Peyer's patch (tissue), 4 donors: ENCODE results near the gene ABHD17B. TPM values are rescaled to one million over a fixed set of nuclear protein-coding genes. Genes with fewer than 3 reads are reported as not detected.

Source experiments
- DNase-seq, 3 donors: peaks; one replicate each; pipeline ENCODE4 v3.0.0-alpha.2; 2017 to 2019
- H3K27ac ChIP-seq, 4 donors: fragments of 200-600 bp; sonication (generic); one replicate each; pipeline ENCODE4 v1.5.1; 2016 to 2019
- H3K27me3 ChIP-seq, 2 donors: fragments of 200-600 bp; sonication (generic); one replicate each; pipeline ENCODE4 v1.5.1; 2019
- H3K36me3 ChIP-seq, 3 donors: fragments of 200-600 bp; sonication (generic); one replicate each; pipeline ENCODE4 v1.5.1; 2016 to 2019
- H3K4me1 ChIP-seq, 4 donors: fragments of 200-600 bp; sonication (generic); one replicate each; pipeline ENCODE4 v1.5.1; 2016 to 2019
- H3K4me3 ChIP-seq, 4 donors: fragments of 200-600 bp; sonication (generic); 1 replicate in 3 of 4; 2 replicates in 1 of 4; pipeline ENCODE4 v1.5.1; 2016 to 2019; ENCODE audit warnings: mild to moderate bottlenecking in 1 of 4
- H3K9me3 ChIP-seq, 4 donors: fragments of 200-600 bp; sonication (generic); one replicate each; pipeline ENCODE4 v1.5.1; 2016 to 2019; ENCODE audit warnings: mild to moderate bottlenecking in 1 of 4
- POLR2A ChIP-seq, 2 donors: fragments of 450-650 bp; IDR thresholded peaks; one replicate each; pipeline ENCODE4 v1.5.1; 2017; ENCODE audit warnings: antibody characterized with exemption in 2 of 2, mild to moderate bottlenecking in 2 of 2, moderate library complexity in 2 of 2
- total RNA-seq, 4 donors: library from RNA; depleted of rRNA; stranded (reverse); fragments of >200 nt; gene quantifications; one replicate each; pipeline ENCODE4 v1.1.0, GENCODE V29; 2016
- TF ChIP-seq, protein P1 (sequence below), 6 experiments: fragments of 450-650 bp in 4 of 6; fragments of 200-600 bp in 2 of 6; sonication (generic) in 1 of 6; IDR thresholded peaks; one replicate each; pipeline ENCODE4 v1.5.1; 2017 to 2019; ENCODE audit warnings: antibody characterized with exemption in 6 of 6, mild to moderate bottlenecking in 3 of 6, moderate library complexity in 1 of 6

Gene ABHD17B
- total RNA-seq, 4 donors from 2014 or later, result 23.9 to 39.1 (median 34.0) TPM

DNA sequence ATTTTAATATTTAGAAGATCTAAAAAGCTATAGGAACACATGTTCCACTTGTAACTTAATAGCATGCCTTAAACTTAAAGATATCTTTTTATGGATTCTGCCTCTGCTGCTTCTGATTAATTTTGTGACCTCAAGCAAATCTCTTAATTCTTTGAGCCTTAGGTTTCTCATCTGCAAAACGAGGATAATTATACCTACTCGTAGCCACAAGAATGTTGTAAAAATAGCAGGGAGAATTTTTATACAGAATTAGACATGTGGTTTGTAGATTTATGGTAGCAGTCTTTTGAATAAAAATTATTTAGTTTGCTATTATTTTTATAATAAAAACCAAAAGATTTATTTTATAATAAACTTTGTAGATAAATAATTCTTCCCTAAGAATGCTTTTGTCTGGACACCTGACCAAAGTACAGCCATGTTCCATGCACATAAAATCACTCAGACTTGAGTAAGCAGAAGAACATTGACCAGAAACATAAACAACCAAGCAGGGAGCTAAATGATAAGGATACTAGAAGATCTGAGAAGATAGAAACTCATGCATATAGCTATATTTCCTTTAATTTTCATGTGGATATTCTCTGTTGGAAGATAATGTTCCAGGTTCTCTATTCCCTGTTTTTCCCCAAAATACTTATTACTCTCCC is 18.9 kb upstream of the ABHD17B start:
- Histone ChIP-seq H3K27me3 (no peaks in the 10 kb centered on the region), H3K27ac (no peak overlapping the region), H3K36me3 (no peaks in the 10 kb centered on the region), H3K9me3 (no peaks in the 10 kb centered on the region), H3K4me1 (no peaks in the 10 kb centered on the region), H3K4me3 (no peak overlapping the region)
- TF ChIP-seq POLR2A (IDR thresholded peaks at IDR 0.05), result no peak
- TF ChIP-seq, protein P1, sequence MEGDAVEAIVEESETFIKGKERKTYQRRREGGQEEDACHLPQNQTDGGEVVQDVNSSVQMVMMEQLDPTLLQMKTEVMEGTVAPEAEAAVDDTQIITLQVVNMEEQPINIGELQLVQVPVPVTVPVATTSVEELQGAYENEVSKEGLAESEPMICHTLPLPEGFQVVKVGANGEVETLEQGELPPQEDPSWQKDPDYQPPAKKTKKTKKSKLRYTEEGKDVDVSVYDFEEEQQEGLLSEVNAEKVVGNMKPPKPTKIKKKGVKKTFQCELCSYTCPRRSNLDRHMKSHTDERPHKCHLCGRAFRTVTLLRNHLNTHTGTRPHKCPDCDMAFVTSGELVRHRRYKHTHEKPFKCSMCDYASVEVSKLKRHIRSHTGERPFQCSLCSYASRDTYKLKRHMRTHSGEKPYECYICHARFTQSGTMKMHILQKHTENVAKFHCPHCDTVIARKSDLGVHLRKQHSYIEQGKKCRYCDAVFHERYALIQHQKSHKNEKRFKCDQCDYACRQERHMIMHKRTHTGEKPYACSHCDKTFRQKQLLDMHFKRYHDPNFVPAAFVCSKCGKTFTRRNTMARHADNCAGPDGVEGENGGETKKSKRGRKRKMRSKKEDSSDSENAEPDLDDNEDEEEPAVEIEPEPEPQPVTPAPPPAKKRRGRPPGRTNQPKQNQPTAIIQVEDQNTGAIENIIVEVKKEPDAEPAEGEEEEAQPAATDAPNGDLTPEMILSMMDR (IDR thresholded peaks at IDR 0.05), result no peak
- no peak for DNase-seq

DNA sequence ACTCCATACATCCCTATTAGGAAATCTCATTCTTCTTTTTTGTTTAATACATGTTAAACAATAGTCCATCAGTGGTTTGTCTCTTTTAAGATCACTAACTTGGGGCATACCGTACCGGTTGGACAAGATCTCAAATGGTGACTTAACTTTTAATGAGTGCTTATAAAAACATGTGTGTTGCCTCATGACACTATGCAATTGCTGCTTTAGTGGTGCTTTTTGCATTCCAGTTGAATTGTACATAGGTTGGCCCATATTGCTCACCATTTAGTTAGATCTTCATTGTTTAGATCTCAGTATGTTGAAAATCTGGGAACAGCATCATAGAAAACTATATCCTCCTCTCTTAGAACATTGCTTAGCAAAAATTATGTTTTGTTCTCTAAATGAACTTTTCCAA is 18.2 kb upstream of the ABHD17B start:
- TF ChIP-seq, protein P1 (IDR thresholded peaks at IDR 0.05), result no peak
- TF ChIP-seq POLR2A (IDR thresholded peaks at IDR 0.05), result no peak
- Histone ChIP-seq H3K4me1 (no peaks in the 10 kb centered on the region), H3K9me3 (no peaks in the 10 kb centered on the region), H3K36me3 (no peaks in the 10 kb centered on the region), H3K27me3 (no peaks in the 10 kb centered on the region), H3K27ac (no peak overlapping the region), H3K4me3 (no peak overlapping the region)
- no peak for DNase-seq

- no peaks in the 10 kb centered on the region for H3K4me1 ChIP-seq
- H3K9me3 ChIP-seq, result no peaks in the 10 kb centered on the region
- TF ChIP-seq, protein P1 (IDR thresholded peaks at IDR 0.05), result no peak
- no peak for TF ChIP-seq POLR2A (IDR thresholded peaks at IDR 0.05)
- H3K27me3 ChIP-seq, result no peaks in the 10 kb centered on the region
- no peak overlapping the region for H3K27ac ChIP-seq
- H3K4me3 ChIP-seq, result no peak overlapping the region
- no peaks in the 10 kb centered on the region for H3K36me3 ChIP-seq
- no peak for DNase-seq
Observed at GRCh38 chr9:71928806-71929205, 17.8 kb upstream of the ABHD17B start.

DNA sequence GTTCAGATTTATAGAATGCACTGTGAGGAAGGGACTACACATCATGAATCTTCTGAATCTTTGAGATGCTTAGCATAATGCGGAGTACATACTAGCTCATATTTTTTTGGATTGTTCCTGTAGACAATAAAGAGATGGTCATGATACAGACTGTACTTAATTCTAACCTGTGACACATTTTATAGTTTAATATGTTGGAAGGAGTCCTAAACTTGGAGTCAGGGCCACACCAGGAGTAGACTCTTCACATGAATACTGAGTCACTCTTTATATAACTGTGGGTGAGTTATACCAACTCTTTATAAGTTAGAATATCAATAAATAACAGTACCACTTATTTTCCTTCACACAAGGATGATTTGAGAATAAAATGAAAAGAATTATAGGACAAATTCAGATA is 17.4 kb upstream of the ABHD17B start:
- H3K4me1 ChIP-seq, result no peaks in the 10 kb centered on the region
- DNase-seq, result no peak
- no peak overlapping the region for H3K4me3 ChIP-seq
- no peaks in the 10 kb centered on the region for H3K36me3 ChIP-seq
- no peaks in the 10 kb centered on the region for H3K9me3 ChIP-seq
- TF ChIP-seq POLR2A (IDR thresholded peaks at IDR 0.05), result no peak
- TF ChIP-seq, protein P1 (IDR thresholded peaks at IDR 0.05), result no peak
- no peaks in the 10 kb centered on the region for H3K27me3 ChIP-seq
- H3K27ac ChIP-seq, result no peak overlapping the region

DNA sequence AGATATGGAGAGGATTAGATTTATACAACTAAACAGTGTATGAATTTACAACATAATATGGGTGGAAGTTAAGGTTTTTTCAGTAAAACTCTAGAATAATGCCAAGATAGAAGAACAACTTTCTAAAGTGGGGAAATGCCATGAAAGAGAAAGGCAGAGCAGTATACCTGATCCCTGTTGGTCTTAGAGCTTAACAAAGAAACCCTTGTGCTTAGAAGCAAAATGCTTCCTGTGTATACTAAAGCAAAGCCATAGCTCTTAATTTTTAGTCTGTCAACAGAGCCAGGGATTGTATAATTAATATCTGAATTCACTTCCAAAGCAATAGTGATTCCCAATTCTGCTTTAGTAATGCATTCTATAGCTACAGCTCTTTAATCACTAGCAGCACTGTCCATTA is 14.8 kb upstream of the ABHD17B start:
- no peaks in the 10 kb centered on the region for H3K36me3 ChIP-seq
- no peaks in the 10 kb centered on the region for H3K4me1 ChIP-seq
- no peaks in the 10 kb centered on the region for H3K27me3 ChIP-seq
- H3K4me3 ChIP-seq, result no peak overlapping the region
- H3K27ac ChIP-seq, result no peak overlapping the region
- no peak for TF ChIP-seq POLR2A (IDR thresholded peaks at IDR 0.05)
- TF ChIP-seq, protein P1 (IDR thresholded peaks at IDR 0.05), result no peak
- DNase-seq, result no peak
- H3K9me3 ChIP-seq, result no peaks in the 10 kb centered on the region

DNA sequence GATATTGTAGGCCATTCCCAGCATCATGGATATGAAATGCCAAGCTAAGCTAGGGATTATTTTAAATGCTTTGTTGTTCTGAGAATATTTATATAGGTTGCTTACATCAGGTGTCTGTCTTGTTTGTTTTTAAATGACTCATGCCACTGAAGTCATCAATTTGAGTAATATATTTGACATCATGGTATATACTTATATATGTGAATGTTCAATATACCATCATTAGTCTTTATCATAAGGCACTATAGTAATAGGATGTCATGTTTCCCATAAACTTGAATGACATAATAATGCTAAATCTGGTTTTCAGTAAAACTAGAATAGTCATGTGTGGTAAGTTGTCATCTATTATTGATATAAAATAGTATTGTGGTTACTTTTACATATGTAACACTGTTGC is 13.6 kb upstream of the ABHD17B start:
- no peak overlapping the region for H3K27ac ChIP-seq
- no peaks in the 10 kb centered on the region for H3K4me1 ChIP-seq
- no peak for TF ChIP-seq POLR2A (IDR thresholded peaks at IDR 0.05)
- TF ChIP-seq, protein P1 (IDR thresholded peaks at IDR 0.05), result no peak
- H3K9me3 ChIP-seq, result no peaks in the 10 kb centered on the region
- H3K4me3 ChIP-seq, result no peak overlapping the region
- DNase-seq, result no peak
- H3K27me3 ChIP-seq, result no peaks in the 10 kb centered on the region
- H3K36me3 ChIP-seq, result no peaks in the 10 kb centered on the region
